ENCODE results near the gene GPR146.
"Not testable (repeated sequence)": the region's sequence is repeated elsewhere in the genome, so short reads cannot be mapped to it uniquely, and the experiment has no call there.

Gene GPR146, protein sequence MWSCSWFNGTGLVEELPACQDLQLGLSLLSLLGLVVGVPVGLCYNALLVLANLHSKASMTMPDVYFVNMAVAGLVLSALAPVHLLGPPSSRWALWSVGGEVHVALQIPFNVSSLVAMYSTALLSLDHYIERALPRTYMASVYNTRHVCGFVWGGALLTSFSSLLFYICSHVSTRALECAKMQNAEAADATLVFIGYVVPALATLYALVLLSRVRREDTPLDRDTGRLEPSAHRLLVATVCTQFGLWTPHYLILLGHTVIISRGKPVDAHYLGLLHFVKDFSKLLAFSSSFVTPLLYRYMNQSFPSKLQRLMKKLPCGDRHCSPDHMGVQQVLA

DNA sequence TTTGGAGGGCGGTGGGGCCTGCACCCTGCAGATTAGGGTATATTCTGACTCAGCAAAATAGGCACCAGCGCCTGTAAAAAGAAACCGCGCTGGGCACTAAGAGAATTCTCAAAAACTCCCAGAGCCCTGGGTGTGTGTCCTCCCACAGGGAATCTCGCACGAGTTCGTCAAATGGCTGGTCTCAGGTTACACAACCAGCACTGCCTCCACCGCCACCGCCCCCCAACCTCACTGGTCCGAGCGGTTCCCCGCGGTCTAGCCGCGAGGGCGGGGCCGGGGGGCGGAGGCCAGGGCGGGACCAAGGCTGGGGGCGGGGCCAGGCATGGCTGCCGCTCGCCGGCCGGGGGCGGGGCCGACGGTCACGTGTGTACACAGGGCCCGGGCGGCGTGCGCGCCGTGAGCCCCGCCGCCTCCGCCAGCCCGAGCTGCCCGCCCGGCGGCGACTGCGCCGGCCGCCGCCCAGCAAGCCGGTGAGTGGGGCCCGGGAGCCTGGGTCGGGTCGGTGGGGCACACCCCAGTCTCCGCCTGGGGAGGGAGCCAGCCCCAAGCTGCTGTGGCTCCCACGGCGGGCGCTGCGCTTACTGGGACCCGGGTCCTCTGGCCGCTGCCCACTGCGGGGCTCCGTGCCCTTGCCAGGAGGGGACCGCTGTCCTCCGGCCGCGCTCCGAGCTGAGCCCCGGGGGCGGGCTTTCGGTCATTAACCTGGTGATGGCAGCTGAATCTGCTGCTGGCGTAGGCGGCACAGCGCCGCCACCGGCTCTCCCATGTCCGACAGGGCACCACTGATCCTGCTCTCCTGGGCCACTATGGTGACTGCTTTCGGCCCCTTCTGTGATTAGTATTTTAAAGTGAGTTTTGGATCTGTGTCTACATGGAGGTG lies at the start of gene GPR146:
Gene GPR146 (plus strand): TSS at position 358 of the 880 bp plus-strand sequence. CDS start 12,970 bp downstream, outside the sequence.
- Mint-ChIP-seq H3K27me3 (peaks cover 10% of the 10 kb centered on the region), H3K27ac (peak within 1 kb of the TSS; percentile 65), H3K4me3 (peak within 1 kb of the TSS; percentile 87), H3K36me3 (no peaks in the 10 kb centered on the region), H3K9me3 (no peaks in the 10 kb centered on the region), H3K4me1 (peaks cover 68% of the 10 kb centered on the region)

DNA sequence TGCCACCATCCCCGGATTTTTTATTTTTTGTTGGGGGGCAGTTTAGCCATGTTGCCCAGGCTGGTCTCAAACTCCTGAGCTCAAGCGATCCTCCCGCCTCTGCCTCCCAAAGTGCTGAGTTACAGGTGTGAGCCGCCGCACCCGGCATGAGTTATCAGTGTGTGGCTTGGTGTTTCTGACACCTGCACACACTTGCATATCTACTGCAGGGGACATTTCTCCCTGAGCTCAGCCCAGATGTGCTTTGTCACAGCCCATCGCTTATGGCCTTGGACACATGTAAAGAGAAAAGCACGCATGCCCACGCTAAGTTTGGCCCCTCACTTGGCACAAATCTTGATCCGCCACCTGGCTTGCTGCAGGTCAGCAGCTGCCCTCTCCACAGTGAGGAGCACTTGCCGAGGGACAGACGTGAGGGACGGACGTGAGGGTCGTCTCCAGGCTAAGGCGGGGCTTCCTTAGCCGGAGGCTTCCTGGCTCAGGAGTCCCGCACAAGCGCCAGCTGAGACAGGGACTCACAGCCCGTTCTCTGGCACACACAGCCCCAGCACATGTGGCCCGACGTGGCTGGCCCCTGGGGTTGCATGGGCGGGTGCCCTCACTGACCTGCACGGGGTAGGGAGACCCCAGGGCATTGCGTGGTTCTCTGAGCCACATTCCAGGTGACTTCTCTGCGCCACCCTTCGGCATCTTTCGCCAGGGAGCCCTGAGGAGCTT lies 49.6 kb upstream of the GPR146 start:
- Mint-ChIP-seq H3K27ac (no peak overlapping the region), H3K36me3 (no peaks in the 10 kb centered on the region), H3K4me1 (no peaks in the 10 kb centered on the region), H3K27me3 (no peaks in the 10 kb centered on the region), H3K9me3 (no peaks in the 10 kb centered on the region), H3K4me3 (no peak overlapping the region)

DNA sequence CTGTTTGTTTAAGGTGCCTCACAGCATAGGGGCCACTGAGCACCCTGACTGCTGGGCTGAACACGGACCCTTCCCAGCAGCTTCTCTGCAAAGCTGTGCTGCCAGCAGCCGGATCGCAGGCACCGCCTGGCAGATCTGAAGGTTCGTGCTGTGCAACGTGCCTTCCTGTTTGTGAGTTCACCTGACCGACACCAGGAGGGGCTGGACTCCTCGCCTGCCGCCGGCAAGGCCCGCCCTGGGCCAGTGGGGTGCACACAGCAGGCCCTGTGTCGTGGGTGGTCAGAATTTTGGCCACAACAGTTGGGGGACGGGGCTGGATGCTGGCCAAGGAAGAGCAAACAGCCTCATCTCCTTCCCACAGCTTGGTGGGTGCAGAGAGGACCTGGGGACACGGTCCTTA lies 48.8 kb upstream of the GPR146 start:
- H3K4me1 Mint-ChIP-seq: no peaks in the 10 kb centered on the region
- H3K9me3 Mint-ChIP-seq: no peaks in the 10 kb centered on the region
- no peaks in the 10 kb centered on the region for H3K27me3 Mint-ChIP-seq
- no peak overlapping the region for H3K4me3 Mint-ChIP-seq
- H3K27ac Mint-ChIP-seq: no peak overlapping the region
- H3K36me3 Mint-ChIP-seq: no peaks in the 10 kb centered on the region

DNA sequence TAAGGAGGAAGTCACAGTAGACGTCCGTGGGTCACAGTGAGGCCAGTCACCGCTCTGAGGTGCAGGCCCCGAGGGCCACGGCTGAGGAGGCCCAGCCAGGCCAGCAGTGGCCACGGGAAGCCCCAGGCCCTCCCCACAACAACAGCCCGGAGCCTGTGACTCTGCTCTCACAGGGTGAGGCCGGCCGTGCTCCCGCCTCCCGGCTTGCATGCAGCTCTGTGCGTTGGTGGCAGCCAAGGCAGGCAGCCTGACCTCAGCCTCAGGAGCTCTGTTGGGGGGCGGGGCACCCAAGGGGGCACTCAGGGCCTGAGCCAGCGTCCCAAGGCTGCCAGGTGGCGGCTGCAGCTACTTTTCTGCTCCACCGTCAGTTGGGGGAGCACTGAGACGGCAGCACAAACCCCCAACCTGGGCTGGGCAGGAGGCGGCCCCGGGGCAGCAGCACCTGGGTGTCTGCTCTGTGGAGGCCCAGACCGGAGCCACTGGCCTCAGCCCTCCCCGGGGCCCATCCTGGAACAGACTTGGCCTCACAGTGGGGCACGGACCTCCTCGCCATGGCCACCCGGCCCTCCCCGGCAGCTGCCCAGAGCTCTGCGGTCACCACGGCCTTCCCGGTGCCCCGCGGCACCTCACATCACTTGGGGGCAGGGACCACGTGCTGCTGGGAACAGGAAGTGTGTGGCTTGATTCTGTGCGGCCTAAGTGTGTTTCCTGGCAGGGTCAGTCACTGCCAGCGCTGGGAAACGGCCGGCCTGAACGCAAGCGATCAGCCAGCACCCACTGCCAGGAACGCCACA lies 48.1 kb upstream of the GPR146 start:
- no peak overlapping the region for H3K27ac Mint-ChIP-seq
- H3K27me3 Mint-ChIP-seq: no peaks in the 10 kb centered on the region
- no peaks in the 10 kb centered on the region for H3K36me3 Mint-ChIP-seq
- H3K4me3 Mint-ChIP-seq: no peak overlapping the region
- no peaks in the 10 kb centered on the region for H3K9me3 Mint-ChIP-seq
- H3K4me1 Mint-ChIP-seq: no peaks in the 10 kb centered on the region

DNA sequence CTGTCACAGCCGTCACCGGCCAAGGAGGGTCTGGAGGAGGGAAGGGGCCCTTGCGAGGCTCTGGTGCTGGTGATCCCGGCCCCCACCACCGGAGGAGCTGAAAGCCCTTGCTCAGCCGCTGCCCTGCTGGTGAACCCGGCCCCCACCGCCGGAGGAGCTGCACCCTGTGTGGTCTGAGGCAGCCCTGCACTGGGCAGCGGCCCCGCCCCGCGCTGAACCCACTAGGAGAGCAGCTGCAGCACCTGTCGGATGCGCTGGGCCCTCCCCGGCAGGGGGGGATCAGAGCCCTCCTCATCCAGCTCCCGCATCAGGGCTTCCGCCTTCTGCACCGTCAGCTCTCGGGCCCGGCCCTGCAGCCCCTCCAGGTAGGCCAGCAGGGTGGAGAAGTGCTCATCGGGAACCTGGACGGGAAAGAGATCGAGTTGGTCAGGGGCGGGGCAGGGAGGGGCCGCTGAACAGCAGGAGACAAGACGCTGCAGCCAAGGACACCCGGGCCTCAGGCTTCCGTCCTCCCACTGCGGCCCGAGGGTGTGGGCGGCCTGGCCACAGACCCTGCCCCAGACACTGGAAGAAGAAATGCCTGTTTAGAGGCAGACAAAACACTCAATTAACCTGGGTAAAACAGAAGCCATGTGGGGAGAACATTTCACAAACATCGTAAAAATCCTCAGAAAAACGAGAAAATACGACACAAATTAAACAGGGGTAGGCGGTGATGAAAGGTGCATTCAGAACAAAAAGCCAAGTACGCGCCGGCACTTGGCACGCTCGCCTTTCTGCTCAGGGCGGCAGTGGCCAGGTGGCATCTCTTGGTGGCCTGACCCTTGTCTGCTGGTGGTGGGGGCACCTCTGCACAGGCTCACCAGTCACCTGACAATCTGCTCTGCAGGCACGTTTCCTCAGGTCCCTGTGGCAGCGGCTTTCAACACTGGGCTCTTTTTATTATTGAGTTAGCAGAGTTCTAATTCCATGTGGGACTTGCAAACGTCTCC lies 46.6 kb upstream of the GPR146 start:
- Mint-ChIP-seq H3K36me3 (no peaks in the 10 kb centered on the region), H3K27me3 (no peaks in the 10 kb centered on the region), H3K4me1 (no peaks in the 10 kb centered on the region)

DNA sequence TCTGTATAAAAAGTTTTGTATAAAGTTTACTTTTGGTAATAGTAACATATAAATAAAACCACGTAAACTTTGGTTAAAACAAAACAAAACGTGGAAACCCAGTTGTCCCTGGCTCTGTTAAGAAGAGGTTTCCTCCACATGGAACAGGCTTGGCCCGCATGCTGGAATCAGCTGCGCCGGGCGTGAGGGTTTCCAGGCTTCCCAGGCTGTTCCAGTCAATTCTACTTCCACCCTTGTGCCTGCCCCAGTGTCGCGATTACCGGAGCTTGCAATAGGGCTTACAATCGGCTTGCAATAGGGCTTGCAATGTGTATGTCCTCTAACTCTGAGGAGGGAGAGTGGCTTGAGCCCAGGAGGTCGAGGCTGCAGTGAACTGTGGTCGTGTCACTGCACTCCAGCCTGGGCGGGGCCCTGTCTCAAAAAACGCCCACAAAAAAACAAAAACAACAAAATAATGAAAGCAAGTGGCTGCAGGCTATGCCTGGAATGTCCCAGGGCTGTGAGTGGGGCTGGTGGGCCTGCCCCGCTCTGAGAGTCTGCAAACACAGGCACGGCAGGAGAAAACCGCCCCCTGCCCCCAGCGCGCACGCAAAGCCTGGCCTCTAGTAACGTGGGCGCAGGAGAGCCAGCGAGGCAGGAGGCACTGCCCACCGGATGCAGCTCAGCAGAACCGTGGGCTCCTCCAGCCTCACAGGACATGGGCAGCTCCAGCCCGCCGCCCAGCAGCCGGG lies 45.0 kb upstream of the GPR146 start:
- Mint-ChIP-seq H3K9me3 (no peaks in the 10 kb centered on the region), H3K4me1 (no peaks in the 10 kb centered on the region), H3K36me3 (no peaks in the 10 kb centered on the region), H3K4me3 (no peak overlapping the region), H3K27me3 (no peaks in the 10 kb centered on the region), H3K27ac (no peak overlapping the region)

More for the DNA sequence above, 46.6 kb upstream of the GPR146 start:
- no peak overlapping the region for H3K4me3 Mint-ChIP-seq
- H3K27ac Mint-ChIP-seq: no peak overlapping the region
- H3K9me3 Mint-ChIP-seq: no peaks in the 10 kb centered on the region

DNA sequence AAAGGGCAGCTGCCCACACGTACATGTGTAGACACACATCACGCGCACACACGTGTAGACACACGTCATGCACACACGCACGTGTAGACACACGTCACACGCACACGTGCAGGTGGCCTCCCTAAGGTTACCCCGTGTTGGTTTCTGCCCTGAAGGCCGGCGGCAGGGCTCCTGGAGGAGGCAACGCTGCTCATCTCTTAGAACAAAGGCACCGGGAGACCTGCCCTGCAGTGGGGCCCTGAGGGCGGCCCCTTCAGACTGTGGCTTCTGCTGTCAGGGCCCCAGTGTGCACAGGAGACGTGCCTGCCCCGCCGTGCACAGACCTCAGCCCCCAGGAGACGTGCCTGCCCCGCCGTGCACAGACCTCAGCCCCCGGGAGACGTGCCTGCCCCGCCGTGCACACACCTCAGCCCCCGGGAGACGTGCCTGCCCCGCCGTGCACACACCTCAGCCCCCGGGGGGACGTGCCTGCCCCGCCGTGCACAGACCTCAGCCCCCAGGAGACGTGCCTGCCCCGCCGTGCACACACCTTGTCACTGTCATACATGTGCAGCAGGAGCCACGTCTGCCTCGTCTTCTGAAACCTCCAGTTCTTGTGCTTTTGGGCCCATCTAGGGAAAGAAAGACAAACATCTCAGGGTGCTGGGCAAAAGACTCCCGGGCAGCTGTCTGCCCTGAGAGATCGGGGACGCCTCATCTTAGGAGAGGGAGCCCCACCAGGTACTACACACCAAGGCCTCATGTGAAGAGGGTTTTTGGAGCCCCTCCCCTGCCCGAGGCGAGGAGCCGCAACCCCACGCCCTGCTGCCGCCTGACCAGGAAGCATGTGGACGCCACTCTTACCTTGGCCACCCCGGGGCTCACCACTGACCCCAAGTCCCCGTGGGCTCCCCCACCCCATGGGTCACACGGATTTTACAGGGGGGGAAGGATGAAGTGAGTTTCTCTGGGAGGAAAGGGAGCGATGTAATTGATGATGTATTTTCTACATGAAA lies 44.1 kb upstream of the GPR146 start:
- Mint-ChIP-seq H3K27me3 (no peaks in the 10 kb centered on the region), H3K4me1 (no peaks in the 10 kb centered on the region), H3K27ac (no peak overlapping the region), H3K36me3 (no peaks in the 10 kb centered on the region), H3K9me3 (no peaks in the 10 kb centered on the region), H3K4me3 (no peak overlapping the region)

DNA sequence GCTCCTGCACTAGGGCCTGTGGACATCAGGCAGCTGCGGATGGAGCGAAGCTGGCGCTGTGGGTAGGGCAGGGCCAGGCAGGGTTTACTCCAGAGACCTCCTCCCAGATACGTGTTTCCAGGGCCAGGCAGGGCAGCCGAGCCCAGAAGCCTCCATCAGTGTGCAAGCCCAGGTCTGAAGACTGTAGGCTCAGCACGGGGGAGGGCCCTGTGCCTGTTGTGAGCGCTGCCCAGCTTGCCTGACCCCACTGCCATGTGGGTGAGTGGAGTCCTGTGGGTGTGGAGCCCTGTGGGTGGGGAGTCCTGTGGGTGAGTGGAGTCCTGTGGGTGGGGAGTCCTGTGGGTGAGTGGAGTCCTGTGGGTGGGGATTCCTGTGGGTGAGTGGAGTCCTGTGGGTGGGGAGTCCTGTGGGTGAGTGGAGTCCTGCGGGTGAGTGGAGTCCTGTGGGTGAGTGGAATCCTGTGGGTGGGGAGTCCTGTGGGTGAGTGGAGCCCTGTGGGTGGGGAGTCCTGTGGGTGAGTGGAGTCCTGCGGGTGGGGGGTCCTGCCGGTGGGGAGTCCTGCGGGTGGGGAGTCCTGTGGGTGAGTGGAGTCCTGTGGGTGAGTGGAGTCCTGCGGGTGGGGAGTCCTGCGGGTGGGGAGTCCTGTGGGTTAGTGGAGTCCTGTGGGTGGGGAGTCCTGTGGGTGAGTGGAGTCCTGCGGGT lies 43.1 kb upstream of the GPR146 start:
- not testable (repeated sequence) for H3K4me3 Mint-ChIP-seq, H3K27me3 Mint-ChIP-seq, H3K9me3 Mint-ChIP-seq, H3K36me3 Mint-ChIP-seq, H3K4me1 Mint-ChIP-seq, H3K27ac Mint-ChIP-seq

DNA sequence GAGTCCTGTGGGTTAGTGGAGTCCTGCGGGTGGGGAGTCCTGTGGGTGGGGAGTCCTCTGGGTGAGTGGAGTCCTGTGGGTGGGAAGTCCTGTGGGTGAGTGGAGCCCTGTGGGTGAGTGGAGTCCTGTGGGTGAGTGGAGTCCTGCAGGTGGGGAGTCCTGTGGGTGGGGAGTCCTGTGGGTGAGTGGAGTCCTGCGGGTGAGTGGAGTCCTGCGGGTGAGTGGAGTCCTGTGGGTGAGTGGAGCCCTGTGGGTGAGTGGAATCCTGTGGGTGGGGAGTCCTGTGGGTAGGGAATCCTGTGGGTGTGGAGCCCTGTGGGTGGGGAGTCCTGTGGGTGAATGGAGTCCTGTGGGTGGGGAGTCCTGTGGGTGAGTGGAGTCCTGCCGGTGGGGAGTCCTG lies 42.3 kb upstream of the GPR146 start:
- H3K9me3 Mint-ChIP-seq, H3K4me1 Mint-ChIP-seq, H3K27me3 Mint-ChIP-seq, H3K4me3 Mint-ChIP-seq, H3K27ac Mint-ChIP-seq, H3K36me3 Mint-ChIP-seq: not testable (repeated sequence)

DNA sequence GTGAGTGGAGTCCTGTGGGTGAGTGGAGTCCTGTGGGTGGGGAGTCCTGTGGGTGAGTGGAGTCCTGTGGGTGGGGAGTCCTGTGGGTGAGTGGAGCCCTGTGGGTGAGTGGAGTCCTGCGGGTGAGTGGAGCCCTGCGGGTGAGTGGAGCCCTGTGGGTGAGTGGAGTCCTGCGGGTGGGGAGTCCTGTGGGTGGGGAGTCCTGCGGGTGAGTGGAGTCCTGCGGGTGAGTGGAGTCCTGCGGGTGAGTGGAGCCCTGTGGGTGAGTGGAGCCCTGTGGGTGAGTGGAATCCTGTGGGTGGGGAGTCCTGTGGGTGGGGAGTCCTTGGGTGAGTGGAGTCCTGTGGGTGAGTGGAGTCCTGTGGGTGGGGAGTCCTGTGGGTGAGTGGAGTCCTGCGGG lies 41.9 kb upstream of the GPR146 start:
- H3K27ac Mint-ChIP-seq, H3K27me3 Mint-ChIP-seq, H3K4me3 Mint-ChIP-seq, H3K36me3 Mint-ChIP-seq, H3K9me3 Mint-ChIP-seq, H3K4me1 Mint-ChIP-seq: not testable (repeated sequence)

DNA sequence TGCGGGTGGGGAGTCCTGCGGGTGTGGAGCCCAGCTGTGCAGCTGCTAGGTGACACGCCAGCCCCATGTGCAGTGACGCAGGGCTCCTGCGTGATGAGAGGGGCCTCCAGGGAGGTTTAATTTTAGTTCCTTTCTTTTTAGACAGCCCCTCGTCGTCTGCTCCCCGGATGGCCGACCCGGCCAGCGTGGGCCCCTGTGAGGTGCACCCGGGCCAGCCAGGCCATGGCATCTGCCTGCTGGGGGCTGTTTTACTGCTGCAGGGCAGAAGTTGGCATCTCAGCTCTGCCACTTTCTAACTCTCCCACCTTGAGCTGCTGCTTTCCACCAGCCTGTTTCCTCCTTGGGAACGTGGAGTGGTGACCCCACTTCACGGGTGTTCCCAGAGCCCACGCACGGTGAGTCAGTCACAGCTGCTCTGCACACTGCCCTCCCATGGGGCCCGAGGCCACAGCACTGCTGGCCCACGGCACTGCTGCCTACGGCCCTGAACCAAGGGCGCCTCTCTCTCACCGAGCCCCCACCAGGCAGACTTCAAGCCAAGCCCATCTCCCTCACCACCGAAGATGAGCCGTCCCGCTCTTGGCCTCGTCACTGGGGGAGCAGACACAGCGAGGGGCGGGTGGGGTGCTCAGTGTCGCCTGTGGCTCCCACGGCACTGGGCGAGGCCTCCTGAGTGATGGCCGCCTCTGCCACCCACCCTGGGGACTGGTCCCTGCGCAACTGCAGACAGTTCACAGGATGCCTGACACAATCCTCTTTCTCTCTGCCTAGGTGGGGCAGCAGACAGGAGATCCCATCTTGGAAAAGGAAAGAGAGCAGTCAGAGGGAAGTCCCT lies 40.1 kb upstream of the GPR146 start:
- H3K36me3 Mint-ChIP-seq: no peaks in the 10 kb centered on the region
- no peaks in the 10 kb centered on the region for H3K9me3 Mint-ChIP-seq
- H3K27ac Mint-ChIP-seq: no peak overlapping the region
- no peaks in the 10 kb centered on the region for H3K27me3 Mint-ChIP-seq
- no peaks in the 10 kb centered on the region for H3K4me1 Mint-ChIP-seq
- no peak overlapping the region for H3K4me3 Mint-ChIP-seq

DNA sequence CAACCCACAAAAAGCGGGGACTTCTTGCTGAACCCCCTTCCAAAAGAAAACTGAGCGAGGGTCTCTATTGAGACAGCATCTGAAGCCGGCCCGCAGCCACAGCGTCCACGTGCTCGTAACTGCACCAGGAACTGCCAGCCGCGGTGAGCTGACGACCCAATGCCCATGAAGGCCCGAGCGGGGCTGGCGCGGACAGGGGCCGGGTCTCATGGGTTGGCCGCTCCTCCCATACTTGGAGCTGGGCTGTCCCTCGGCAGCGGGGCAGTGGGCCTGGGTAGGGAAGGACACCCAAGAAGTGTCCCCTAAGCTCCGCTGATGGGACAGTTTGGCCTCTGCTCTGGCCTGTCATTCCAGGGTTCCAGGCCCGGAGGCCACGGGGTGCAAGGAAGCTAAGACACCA lies 39.0 kb upstream of the GPR146 start:
- Mint-ChIP-seq H3K36me3 (no peaks in the 10 kb centered on the region), H3K4me1 (no peaks in the 10 kb centered on the region), H3K4me3 (no peak overlapping the region), H3K27me3 (no peaks in the 10 kb centered on the region), H3K9me3 (no peaks in the 10 kb centered on the region), H3K27ac (no peak overlapping the region)

Data from activated naive CD4-positive, alpha-beta T cell treated with anti-CD3 and anti-CD28 coated beads, Interleukin-2, amount 50 U/mL, for 24 hours (primary cell).